Heart left ventricle (tissue), 16 donors: ENCODE data around the gene LYSMD1. TPM values are rescaled to one million over a fixed set of nuclear protein-coding genes. Genes with fewer than 3 reads are reported as not detected.
A peak's percentile ranks its signal among the peaks of the same experiment; 100 is the strongest.

Experiments used
- ATAC-seq, 4 donors: fragments of 200-7000 bp; cut with Tn5 transposase; one replicate each; pipeline ENCODE4 v1.9.1; 2020 to 2022; ENCODE audit warnings: moderate library complexity in 4 of 4, mild to moderate bottlenecking in 3 of 4, moderate number of reproducible peaks in 1 of 4
- DNase-seq, 5 donors: peaks; one replicate each; pipeline ENCODE4 v3.0.0-alpha.2; 2020
- H3K27ac ChIP-seq, 12 donors: fragments of 200-600 bp; sonication (generic) in 4 of 12; one replicate each; pipeline versions ENCODE4 v1.5.0 to v1.8.0; 2016 to 2022; ENCODE audit warnings: mild to moderate bottlenecking in 2 of 12
- H3K27me3 ChIP-seq, 9 donors: fragments of 200-600 bp; sonication (generic) in 2 of 9; one replicate each; pipeline versions ENCODE4 v1.5.1 to v1.8.0; 2016 to 2022; ENCODE audit warnings: mild to moderate bottlenecking in 3 of 9
- H3K36me3 ChIP-seq, 9 donors: fragments of 200-600 bp; sonication (generic) in 2 of 9; one replicate each; pipeline versions ENCODE4 v1.5.0 to v1.8.0; 2018 to 2022; ENCODE audit warnings: mild to moderate bottlenecking in 2 of 9
- H3K4me1 ChIP-seq, 12 donors: fragments of 200-600 bp; sonication (generic) in 4 of 12; one replicate each; pipeline versions ENCODE4 v1.5.0 to v1.8.0; 2016 to 2022; ENCODE audit warnings: mild to moderate bottlenecking in 3 of 12
- H3K4me3 ChIP-seq, 12 donors: fragments of 200-600 bp; sonication (generic) in 4 of 12; one replicate each; pipeline versions ENCODE4 v1.5.0 to v1.8.0; 2017 to 2022; ENCODE audit warnings: mild to moderate bottlenecking in 9 of 12, moderate library complexity in 4 of 12
- H3K9me3 ChIP-seq, 12 donors: fragments of 200-600 bp; sonication (generic) in 4 of 12; one replicate each; pipeline versions ENCODE4 v1.5.0 to v1.8.0; 2016 to 2022; ENCODE audit warnings: mild to moderate bottlenecking in 1 of 12
- POLR2A ChIP-seq, 2 donors: fragments of 450-650 bp; IDR thresholded peaks; one replicate each; pipeline ENCODE4 v1.6.1; 2017; ENCODE audit warnings: antibody characterized with exemption in 2 of 2, mild to moderate bottlenecking in 2 of 2, moderate library complexity in 2 of 2
- WGBS, 4 donors: extraction: QIAGEN DNeasy Blood & Tissue Kit in 2 of 4; methylation state at CpG; one replicate each; pipeline versions ENCODE4 v1.1.5 to v1.1.7; 2013 to 2018; 5-methylcytosine and 5-hydroxymethylcytosine counted together
- intact Hi-C, 10 donors: fragments of 100-400 bp; cut with DNase I; formaldehyde crosslinking; loops; one replicate each; pipeline versions ENCODE4 v1.11.1 to v1.14.2; 2022
- polyA plus RNA-seq, 2 donors: library from polyadenylated mRNA; stranded (reverse); fragments of 200-250 nt; gene quantifications; one replicate each; pipeline ENCODE4 v1.2.3, GENCODE V29; 2013
- total RNA-seq, 9 donors: library from RNA; depleted of rRNA in 2 of 9; stranded (reverse); fragments of >200 nt in 2 of 9; fragmentation: NEBNext Ultra II Directional in 3 of 9; extraction: Animal tissue kit (Norgen Biotek cat#: 25700) in 3 of 9; gene quantifications; one replicate each; pipeline versions ENCODE4 v1.1.0 to v1.2.4, GENCODE V29; 2016 to 2023
- TF ChIP-seq, protein P1 (sequence below), 12 donors: fragments of 200-600 bp; sonication (generic) in 4 of 12; IDR thresholded peaks; one replicate each; pipeline versions ENCODE4 v1.5.0 to v1.8.0; 2018 to 2022; ENCODE audit warnings: antibody characterized with exemption in 12 of 12, mild to moderate bottlenecking in 5 of 12
- donor health status: ischemic (EF 13 %, LVEDD 7.1; RV severe dilation, severe dysfunction).
- donor health status: healthy with polysubstance abuse.
- donor health status: DM: no; HTN: yes; CAD: no.
- donor health status: DM: no; HTN: no; CAD: no.
- donor health status: ischemic (EF 25% LVEDD 6.9; RV normal size, moderate dysfunction).
- donor health status: ischemic (EF 25% LVEDD 5.7; RV mildly dilated, moderate dysfunction).
- donor health status: healthy.
- donor health status: DM: yes; HTN: yes; CAD: no.
- donor health status: ischemic (EF 35%, LVEDD 5.7; RV mildly dilated, moderate dysfunction).
- donor health status: nonischemic (EF 11% LVEDD 7.7; RV severe dilation, severe dysfunction).
- donor health status: DM: yes; HTN: yes; CAD: no.
- donor health status: PGD.
- donor health status: ischemic (EF 29% LVEDD 5.4; RV normal size, mild dysfunction).
- donor health status: nonischemic (EF 23%, LVEDD 6.1; RV moderate dilation, normal function).

LYSMD1 gene
- total and polyA plus RNA-seq, 11 donors: 6.8 to 26.8 (median 13.0) TPM

DNA sequence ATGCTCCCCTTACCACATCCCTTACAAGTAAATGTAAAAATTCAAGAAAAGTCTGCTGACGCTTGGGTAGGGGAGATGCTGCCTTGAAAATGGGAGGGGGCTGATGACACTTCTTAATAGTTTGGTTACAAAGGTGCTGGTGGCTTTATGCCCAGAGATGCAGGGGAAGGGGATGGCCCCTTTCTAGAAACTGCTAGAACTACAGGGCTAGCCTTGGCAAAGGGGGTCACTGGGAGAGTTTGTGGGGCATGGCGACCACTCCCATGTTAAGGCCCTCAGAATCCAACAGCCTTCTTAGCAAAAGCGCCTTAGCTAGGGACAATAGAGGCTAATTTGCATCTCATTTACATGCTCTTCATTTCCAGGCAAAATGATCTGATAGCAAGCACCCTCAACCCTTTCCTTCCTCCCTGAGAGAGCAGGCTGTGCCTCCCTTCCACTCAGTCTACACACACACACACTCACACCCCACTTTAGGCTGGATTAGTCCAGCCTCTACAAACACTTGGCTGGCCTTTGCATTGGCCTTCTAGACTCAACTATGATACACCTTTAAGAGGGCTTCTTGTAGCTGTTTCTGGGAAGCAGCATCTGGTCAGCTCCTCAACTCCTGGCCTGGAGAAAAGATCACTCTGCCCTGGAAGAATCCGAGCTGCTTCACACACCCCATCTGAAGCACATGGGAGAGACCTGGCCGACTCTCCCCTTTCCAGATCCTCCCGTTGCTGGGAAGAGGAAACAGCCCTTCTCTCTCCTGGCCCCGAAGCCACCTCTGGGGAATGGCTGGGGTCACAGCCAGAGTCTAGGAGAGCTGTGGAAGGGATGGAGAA is 21.0 kb downstream of the LYSMD1 start:
- H3K27ac ChIP-seq: peak overlapping the region; percentile 79 to 92 (median 87)
- peaks cover 13 to 58% (median 39%) of the 10 kb centered on the region in 12 donors for H3K4me1 ChIP-seq
- peak overlapping the region; percentile 66 to 97 (median 84) for H3K4me3 ChIP-seq
- WGBS, 4 donors: 26 to 37% (median 34%) methylated on average over 6 to 7 of the region's 7 CpGs
- no peak for TF ChIP-seq POLR2A (IDR thresholded peaks at IDR 0.05)
- H3K27me3 ChIP-seq: peaks cover 0 to 5% (median 0%) of the 10 kb centered on the region in 9 donors
- ATAC-seq: peak in 3 of 4 donors; percentile 2 to 48 (median 11)
- no peaks in the 10 kb centered on the region for H3K9me3 ChIP-seq
- peaks cover 0 to 24% (median 10%) of the 10 kb centered on the region in 9 donors for H3K36me3 ChIP-seq
- intact Hi-C loops: loop anchor here in 2 of 10 donors (5.0 to 10.0 kb wide), 3 partner anchors 37 to 137 kb away; partner anchors contain the start of genes MINDY1 (in 1 of the 2) and PRUNE1 (in 1 of the 2)
- peak in 3 of 5 donors; percentile 65 to 75 (median 75) for DNase-seq

DNA sequence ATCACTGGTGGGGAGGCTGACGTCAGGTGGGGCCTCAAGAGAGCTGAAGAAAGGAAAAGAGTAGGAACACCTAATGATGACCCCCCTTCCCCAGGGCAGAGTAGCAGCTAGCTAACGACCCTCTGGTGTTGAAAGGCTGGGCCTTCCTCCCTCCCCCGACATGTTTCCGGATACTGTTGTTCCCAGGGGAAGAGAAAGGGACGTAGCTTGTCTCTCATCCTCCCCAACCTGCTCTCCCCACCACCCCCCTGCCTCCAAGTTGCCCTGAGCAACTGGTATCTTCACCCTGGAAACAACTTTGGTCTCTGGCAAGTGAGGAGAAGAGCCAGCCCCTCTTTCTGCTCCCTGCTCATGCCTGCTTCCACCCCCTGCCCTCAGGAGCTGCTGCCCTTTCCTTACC is 21.7 kb downstream of the LYSMD1 start:
- TF ChIP-seq POLR2A (IDR thresholded peaks at IDR 0.05): no peak
- TF ChIP-seq, protein P1, sequence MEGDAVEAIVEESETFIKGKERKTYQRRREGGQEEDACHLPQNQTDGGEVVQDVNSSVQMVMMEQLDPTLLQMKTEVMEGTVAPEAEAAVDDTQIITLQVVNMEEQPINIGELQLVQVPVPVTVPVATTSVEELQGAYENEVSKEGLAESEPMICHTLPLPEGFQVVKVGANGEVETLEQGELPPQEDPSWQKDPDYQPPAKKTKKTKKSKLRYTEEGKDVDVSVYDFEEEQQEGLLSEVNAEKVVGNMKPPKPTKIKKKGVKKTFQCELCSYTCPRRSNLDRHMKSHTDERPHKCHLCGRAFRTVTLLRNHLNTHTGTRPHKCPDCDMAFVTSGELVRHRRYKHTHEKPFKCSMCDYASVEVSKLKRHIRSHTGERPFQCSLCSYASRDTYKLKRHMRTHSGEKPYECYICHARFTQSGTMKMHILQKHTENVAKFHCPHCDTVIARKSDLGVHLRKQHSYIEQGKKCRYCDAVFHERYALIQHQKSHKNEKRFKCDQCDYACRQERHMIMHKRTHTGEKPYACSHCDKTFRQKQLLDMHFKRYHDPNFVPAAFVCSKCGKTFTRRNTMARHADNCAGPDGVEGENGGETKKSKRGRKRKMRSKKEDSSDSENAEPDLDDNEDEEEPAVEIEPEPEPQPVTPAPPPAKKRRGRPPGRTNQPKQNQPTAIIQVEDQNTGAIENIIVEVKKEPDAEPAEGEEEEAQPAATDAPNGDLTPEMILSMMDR (IDR thresholded peaks at IDR 0.05): no peak
- Histone ChIP-seq H3K4me1 (peaks cover 13 to 58% (median 39%) of the 10 kb centered on the region in 12 donors), H3K9me3 (no peaks in the 10 kb centered on the region), H3K4me3 (peak overlapping the region in 10 of 12 donors; percentile 66 to 97 (median 84)), H3K27ac (peak overlapping the region; percentile 79 to 92 (median 87)), H3K36me3 (peaks cover 0 to 31% (median 17%) of the 10 kb centered on the region in 9 donors), H3K27me3 (peaks cover 0 to 5% (median 0%) of the 10 kb centered on the region in 9 donors)
- intact Hi-C loops: loop anchor here in 1 of 10 donors (5.0 to 10.0 kb wide), 2 partner anchors 37 to 119 kb away; no protein-coding TSS in a partner anchor
- WGBS, 4 donors: 8 to 18% (median 12%) methylated on average over 5 of the region's 5 CpGs
- no peak for DNase-seq
- ATAC-seq: no peak

DNA sequence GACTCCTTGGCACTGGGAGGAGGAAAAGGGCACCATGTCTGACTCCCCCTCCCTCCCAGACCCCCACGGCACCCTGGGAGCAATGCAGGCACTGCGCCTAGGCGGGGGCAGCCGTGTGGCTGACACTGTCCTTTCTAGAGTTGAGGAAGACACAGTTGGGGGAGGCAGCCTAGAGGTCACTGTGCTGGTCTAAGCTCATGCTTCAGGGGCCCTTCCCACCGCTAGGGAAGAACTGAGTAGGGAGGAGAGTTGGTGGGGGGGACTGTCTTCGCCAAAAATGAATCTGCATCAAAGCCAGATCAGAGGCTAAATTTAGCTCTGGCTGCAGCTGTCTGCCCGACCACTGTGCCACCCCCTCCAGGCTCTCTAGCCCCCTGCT is 22.7 kb downstream of the LYSMD1 start:
- Histone ChIP-seq H3K4me3 (peak overlapping the region in 3 of 12 donors; percentile 12 to 83 (median 80)), H3K36me3 (peaks cover 0 to 40% (median 26%) of the 10 kb centered on the region in 9 donors), H3K27ac (peak overlapping the region; percentile 79 to 92 (median 87)), H3K4me1 (peaks cover 13 to 58% (median 39%) of the 10 kb centered on the region in 12 donors), H3K27me3 (peaks cover 0 to 5% (median 0%) of the 10 kb centered on the region in 9 donors), H3K9me3 (no peaks in the 10 kb centered on the region)
- DNase-seq: no peak
- peak in 2 of 4 donors; percentile 12 to 22 for ATAC-seq
- no peak for TF ChIP-seq POLR2A (IDR thresholded peaks at IDR 0.05)
- TF ChIP-seq, protein P1 (IDR thresholded peaks at IDR 0.05): peak in 3 of 12 donors; percentile 8 to 30 (median 16)
- 28 to 45% (median 35%) methylated on average over 7 of the region's 7 CpGs for WGBS, 4 donors
- intact Hi-C loops: loop anchor here in 1 of 10 donors (5.0 to 10.0 kb wide), 2 partner anchors 36 to 118 kb away; no protein-coding TSS in a partner anchor

DNA sequence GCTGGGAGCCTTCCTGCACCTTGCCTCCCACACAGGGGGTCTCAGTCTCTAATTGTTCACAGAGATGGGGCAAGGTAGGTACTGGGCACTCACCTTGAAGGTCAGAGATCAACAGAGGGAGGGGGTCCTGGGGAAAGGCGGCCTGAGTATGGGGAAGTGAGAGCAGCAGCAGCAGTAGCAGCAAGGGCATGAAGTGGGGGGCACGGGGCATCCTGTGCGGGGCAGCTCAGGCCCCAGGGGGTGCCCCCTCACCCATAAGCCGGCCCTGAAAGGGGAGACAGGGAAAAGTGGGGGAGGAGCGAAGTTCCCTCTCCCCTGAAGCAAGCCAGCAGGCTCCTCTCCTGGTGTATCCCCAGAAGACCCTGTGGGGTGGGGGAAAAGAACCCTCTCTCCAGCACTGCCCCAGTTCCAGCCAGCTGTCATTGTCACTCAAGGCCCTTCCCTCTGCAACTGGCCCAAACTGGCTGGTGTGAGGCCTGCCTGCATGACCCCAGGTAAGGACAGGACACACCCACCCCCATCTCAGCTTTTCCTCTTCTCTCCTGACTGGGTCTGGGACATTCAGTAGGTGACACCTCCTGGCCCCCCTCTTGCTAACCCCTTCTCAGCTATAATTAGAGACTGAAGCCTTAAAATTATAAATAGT is 23.2 kb downstream of the LYSMD1 start:
- Histone ChIP-seq H3K27ac (peak overlapping the region; percentile 79 to 92 (median 87)), H3K36me3 (peaks cover 0 to 45% (median 31%) of the 10 kb centered on the region in 9 donors), H3K4me3 (peak overlapping the region in 1 of 12 donors; percentile 12), H3K4me1 (peaks cover 13 to 56% (median 38%) of the 10 kb centered on the region in 12 donors), H3K27me3 (peaks cover 0 to 5% (median 0%) of the 10 kb centered on the region in 9 donors), H3K9me3 (no peaks in the 10 kb centered on the region)
- intact Hi-C loops: loop anchor here in 1 of 10 donors (5.0 to 10.0 kb wide), 2 partner anchors 35 to 118 kb away; no protein-coding TSS in a partner anchor
- TF ChIP-seq, protein P1 (IDR thresholded peaks at IDR 0.05): no peak
- TF ChIP-seq POLR2A (IDR thresholded peaks at IDR 0.05): no peak
- DNase-seq (peak in 4 of 5 donors; percentile 57 to 78 (median 69)), ATAC-seq (peak; percentile 27 to 61 (median 48))
- 52 to 66% (median 58%) methylated on average over 4 to 5 of the region's 5 CpGs for WGBS, 4 donors
